ENCODE measurements around the gene PCSK5.

DNA sequence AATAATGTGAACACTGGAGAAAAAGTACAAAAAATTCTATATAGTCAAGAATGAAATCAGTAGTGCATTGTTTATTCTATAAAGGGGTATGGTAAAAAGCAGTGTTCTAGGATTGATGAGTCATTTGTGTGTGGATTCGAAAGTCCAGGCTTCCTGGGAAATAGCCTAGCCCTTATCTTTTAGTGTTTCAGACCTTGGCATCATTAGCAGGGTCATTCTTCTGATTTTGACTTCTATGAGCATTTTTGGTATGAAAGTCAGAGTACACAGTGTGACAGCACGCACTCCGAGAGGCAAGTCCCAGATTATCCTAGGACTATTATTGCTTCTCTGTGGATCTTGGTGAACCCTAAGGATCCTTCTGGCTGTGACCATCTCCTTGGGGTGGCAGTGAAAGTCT is 16.9 kb downstream of the PCSK5 start:
- no peak for TF ChIP-seq POLR2AphosphoS5 (IDR thresholded peaks at IDR 0.05; ENCODE audit: low read depth, low read length)
- no peak for TF ChIP-seq EZH2phosphoT487 (IDR thresholded peaks at IDR 0.05; ENCODE audit: borderline replicate concordance)
- TF ChIP-seq, protein P1, sequence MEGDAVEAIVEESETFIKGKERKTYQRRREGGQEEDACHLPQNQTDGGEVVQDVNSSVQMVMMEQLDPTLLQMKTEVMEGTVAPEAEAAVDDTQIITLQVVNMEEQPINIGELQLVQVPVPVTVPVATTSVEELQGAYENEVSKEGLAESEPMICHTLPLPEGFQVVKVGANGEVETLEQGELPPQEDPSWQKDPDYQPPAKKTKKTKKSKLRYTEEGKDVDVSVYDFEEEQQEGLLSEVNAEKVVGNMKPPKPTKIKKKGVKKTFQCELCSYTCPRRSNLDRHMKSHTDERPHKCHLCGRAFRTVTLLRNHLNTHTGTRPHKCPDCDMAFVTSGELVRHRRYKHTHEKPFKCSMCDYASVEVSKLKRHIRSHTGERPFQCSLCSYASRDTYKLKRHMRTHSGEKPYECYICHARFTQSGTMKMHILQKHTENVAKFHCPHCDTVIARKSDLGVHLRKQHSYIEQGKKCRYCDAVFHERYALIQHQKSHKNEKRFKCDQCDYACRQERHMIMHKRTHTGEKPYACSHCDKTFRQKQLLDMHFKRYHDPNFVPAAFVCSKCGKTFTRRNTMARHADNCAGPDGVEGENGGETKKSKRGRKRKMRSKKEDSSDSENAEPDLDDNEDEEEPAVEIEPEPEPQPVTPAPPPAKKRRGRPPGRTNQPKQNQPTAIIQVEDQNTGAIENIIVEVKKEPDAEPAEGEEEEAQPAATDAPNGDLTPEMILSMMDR (IDR thresholded peaks at IDR 0.05 in 2 of 3, conservative IDR thresholded peaks at IDR 0.05 in 1 of 3; ENCODE audit: borderline replicate concordance in 1 of 3, insufficient read depth in 1 of 3, low read depth in 2 of 3, low read length in 2 of 3) = no peak
- TF ChIP-seq ZNF274 (IDR thresholded peaks at IDR 0.05; ENCODE audit: low read depth, low read length) = no peak
- no peak for TF ChIP-seq YY1 (IDR thresholded peaks at IDR 0.05; ENCODE audit: extremely low read depth, insufficient replicate concordance, low read depth, low read length)
- TF ChIP-seq POLR2A (IDR thresholded peaks at IDR 0.05; ENCODE audit: borderline replicate concordance, extremely low read depth, insufficient read depth, insufficient read length) = no peak
- no peak for TF ChIP-seq EZH2 (IDR thresholded peaks at IDR 0.05)
- no peak for TF ChIP-seq CEBPB (IDR thresholded peaks at IDR 0.05; ENCODE audit: low read depth)
- TF ChIP-seq, protein P2, sequence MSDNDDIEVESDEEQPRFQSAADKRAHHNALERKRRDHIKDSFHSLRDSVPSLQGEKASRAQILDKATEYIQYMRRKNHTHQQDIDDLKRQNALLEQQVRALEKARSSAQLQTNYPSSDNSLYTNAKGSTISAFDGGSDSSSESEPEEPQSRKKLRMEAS (IDR thresholded peaks at IDR 0.05) = no peak
